ENCODE data around the gene PEX14.
"Not testable (repeated sequence)": the region's sequence is repeated elsewhere in the genome, so short reads cannot be mapped to it uniquely, and the experiment has no call there.

The PEX14 gene

DNA sequence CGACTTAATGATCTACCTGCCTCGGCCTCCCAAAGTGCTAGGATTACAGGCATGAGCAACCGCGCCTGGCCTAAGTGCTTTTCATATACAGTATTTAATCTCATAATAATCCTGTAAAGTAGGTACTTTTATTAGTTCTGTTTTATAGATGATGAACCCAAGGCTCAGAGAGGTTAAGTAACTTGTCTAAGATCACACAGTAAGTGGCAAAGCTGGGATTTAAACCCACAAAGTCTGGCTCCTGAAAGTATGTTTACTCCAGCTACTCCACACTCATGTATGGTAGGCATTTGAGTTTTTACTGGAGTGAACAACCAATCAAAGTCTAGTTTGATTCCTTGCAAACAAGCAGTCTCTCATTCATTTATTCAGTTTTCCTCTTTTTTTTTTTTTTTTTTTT lies 4.7 kb upstream of the PEX14 start:
- no peak overlapping the region for H3K4me3 ChIP-seq (ENCODE audit: low read depth, low read length)
- no peak for TF ChIP-seq CTCF (conservative IDR thresholded peaks at IDR 0.05; ENCODE audit: low read depth, low read length)
- DNase-seq (ENCODE audit: low read depth) = no peak

DNA sequence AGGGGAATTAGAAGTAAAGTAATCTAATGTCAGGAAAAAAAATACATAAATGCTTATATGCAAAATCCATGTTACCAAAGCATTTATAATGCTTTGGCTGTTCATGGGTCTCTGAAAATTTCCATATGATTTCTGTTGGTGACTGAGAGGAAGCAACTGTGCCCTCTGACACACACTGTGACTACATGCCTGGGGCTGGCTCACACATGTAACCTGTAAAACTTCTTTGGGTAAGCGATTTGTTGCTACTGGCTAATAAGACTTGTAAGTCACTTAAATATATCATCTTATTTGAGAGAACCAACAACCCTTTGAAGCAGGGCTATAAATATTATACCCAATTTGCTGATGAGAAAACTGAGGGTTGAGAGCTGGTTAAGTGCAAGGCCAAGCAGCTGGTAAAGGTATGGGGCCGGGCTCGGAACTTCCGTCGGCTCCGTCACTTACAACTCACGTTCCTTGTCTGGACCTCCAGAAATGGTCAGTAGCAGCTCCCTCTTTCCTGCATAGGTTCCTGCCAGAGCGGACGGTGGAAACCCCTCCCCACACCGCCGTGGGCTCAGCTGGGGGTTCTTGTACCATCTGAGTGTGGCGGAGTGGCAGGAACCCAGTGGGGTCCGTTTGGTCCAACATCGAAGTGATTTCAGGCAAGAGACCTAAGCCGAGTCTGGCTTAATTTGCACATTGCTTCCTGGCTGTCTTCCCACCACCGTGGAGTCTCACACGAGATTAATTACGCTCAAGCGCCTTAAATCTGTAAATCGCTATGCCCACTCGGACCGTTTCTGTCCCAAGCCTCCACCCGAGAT lies 3.1 kb upstream of the PEX14 start:
- DNase-seq (ENCODE audit: low read depth) = peak; percentile 60
- peak overlapping the region; percentile 92 for H3K4me3 ChIP-seq (ENCODE audit: low read depth, low read length)
- TF ChIP-seq CTCF (conservative IDR thresholded peaks at IDR 0.05; ENCODE audit: low read depth, low read length) = no peak

- H3K4me3 ChIP-seq (ENCODE audit: low read depth, low read length) = peak within 1 kb of the TSS; percentile 92
- DNase-seq (ENCODE audit: low read depth) = peak; percentile 98
- TF ChIP-seq CTCF (conservative IDR thresholded peaks at IDR 0.05; ENCODE audit: low read depth, low read length) = no peak
These were observed 2.3 kb upstream of the PEX14 start, which contains the start of gene DFFA for GRCh38 chr1:10472220-10473144. Gene DFFA, minus strand, starts transcription at chr1:10472529. Its CDS starts 71 bp downstream, at chr1:10472458.

DNA sequence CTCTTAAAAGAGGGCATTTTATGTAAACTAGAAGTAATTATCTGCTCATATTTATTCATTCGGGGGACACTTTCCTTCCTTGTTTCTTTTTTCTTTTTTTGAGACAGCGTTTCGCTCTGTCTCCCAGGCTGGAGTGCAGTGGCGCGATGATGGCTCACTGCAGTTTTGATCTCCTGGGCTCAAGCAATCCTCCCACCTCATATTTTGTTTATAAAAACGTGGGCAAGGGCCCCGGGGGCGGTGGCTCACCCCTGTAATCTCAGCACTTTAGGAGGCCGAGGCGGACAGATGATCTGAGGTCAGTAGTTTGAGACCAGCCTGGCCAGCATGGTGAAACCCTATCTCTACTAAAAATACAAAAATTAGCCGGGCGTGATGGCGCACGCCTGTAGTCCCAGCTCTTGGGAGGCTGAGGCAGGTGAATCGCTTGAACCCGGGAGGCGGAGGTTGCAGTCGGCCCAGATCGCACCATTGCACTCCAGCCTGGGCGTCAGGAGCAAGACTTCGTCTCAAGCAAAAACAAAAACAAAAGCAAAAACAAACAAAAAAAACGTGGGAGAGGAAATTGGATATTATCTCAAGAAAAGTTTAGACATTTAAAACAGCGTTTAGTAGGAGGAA lies 1.5 kb upstream of the PEX14 start:
- TF ChIP-seq CTCF (conservative IDR thresholded peaks at IDR 0.05; ENCODE audit: low read depth, low read length) = no peak
- DNase-seq (ENCODE audit: low read depth) = no peak
- no peak overlapping the region for H3K4me3 ChIP-seq (ENCODE audit: low read depth, low read length)

DNA sequence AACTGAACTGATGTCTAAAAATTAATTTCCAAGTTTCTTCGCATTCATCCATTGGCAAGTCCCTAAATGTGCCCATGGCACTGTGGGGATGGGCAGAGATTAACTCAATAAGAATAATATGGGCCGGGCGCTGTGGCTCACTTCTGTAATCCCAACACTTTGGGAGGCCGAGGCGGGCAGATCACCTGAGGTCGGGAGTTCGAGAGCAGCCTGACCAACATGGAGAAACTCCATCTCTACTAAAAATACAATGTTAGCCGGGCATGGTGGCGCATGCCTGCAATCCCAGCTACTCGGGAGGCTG lies 489 bp upstream of the PEX14 start:
- H3K4me3 ChIP-seq (ENCODE audit: low read depth, low read length) = peak overlapping the region; percentile 93
- DNase-seq (ENCODE audit: low read depth) = not testable (repeated sequence)

DNA sequence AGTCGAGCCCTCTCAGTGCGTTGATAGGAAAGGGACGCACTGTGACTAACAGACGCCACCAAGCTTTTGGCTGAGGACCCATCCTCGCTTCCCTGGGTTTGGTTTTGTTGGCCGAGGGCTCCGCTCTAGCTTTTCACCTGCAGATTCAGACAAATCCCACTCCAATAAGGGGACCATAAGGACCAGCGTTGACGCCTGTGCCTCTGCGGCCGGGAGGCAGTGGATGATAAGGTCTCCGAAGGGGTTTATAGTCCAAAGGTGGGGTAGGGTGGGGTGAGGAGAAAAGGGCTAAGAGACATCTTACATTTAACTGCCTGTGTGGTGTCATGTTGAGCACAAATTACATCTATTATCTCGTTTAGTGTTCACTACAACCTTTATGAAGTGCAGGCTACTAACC lies 760 bp downstream of the PEX14 start:
- TF ChIP-seq CTCF (conservative IDR thresholded peaks at IDR 0.05; ENCODE audit: low read depth, low read length) = no peak
- DNase-seq (ENCODE audit: low read depth) = no peak
- peak overlapping the region; percentile 93 for H3K4me3 ChIP-seq (ENCODE audit: low read depth, low read length)

DNA sequence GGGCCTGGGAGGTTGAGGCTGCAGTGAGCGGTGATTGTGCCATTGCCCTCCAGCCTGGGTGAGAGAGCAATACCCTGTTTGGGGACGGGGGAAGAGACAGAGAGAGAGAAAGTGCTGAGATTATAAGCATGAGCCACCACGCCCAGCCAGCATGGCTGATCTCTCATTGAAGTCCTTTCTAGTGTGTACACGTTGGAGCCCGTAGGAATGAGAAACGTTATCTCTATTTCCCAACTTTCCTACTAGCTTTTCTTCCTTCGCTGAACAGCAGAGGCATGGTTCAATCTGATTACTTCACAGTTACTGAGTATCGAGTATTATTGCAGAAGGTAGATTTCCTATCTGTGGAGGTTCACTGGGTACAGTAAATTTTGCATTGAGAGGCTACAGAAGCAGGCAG lies 4.5 kb downstream of the PEX14 start:
- DNase-seq (ENCODE audit: low read depth) = no peak

More for the DNA sequence above, 4.5 kb downstream of the PEX14 start:
- TF ChIP-seq CTCF (conservative IDR thresholded peaks at IDR 0.05; ENCODE audit: low read depth, low read length) = no peak
- H3K4me3 ChIP-seq (ENCODE audit: low read depth, low read length) = no peak overlapping the region

Measured in choroid plexus epithelial cell (primary cell).